Measurements from ENCODE around the gene MATCAP1.

Gene MATCAP1

GRCh38 chr16:67191995-67192681 lies 8.4 kb upstream of the MATCAP1 start, which contains the start of gene E2F4:
Gene E2F4, plus strand, starts transcription at chr16:67192155. Its CDS starts 73 bp downstream, at chr16:67192228.
- H3K4me3 ChIP-seq (ENCODE audit: low read depth, low read length): peak within 1 kb of the TSS; percentile 100

- no peak overlapping the region for H3K4me3 ChIP-seq (ENCODE audit: low read depth, low read length)
Measured at GRCh38 chr16:67191411-67191994, 7.7 kb upstream of the MATCAP1 start.

GRCh38 chr16:67190448-67191399 lies 7.0 kb upstream of the MATCAP1 start:
- no peak overlapping the region for H3K4me3 ChIP-seq (ENCODE audit: low read depth, low read length)

GRCh38 chr16:67190041-67190440 lies 6.3 kb upstream of the MATCAP1 start, which contains the start of gene EXOC3L1:
Gene EXOC3L1, minus strand, starts transcription at chr16:67190136. Its CDS starts 460 bp downstream, at chr16:67189676.
- no peak within 1 kb of the TSS for H3K4me3 ChIP-seq (ENCODE audit: low read depth, low read length)

GRCh38 chr16:67188798-67189197 lies 5.0 kb upstream of the MATCAP1 start:
- H3K4me3 ChIP-seq (ENCODE audit: low read depth, low read length): no peak overlapping the region

- no peak overlapping the region for H3K4me3 ChIP-seq (ENCODE audit: low read depth, low read length)
Measured at GRCh38 chr16:67188323-67188722, 4.6 kb upstream of the MATCAP1 start.

- no peak overlapping the region for H3K4me3 ChIP-seq (ENCODE audit: low read depth, low read length)
Measured at GRCh38 chr16:67187175-67187890, 3.6 kb upstream of the MATCAP1 start.

- no peak overlapping the region for H3K4me3 ChIP-seq (ENCODE audit: low read depth, low read length)
Measured at GRCh38 chr16:67186550-67186950, 2.8 kb upstream of the MATCAP1 start.

GRCh38 chr16:67185651-67186134 lies 1.9 kb upstream of the MATCAP1 start:
- no peak overlapping the region for H3K4me3 ChIP-seq (ENCODE audit: low read depth, low read length)

- peak overlapping the region; percentile 95 for H3K4me3 ChIP-seq (ENCODE audit: low read depth, low read length)
Measured at GRCh38 chr16:67184995-67185650, 1.4 kb upstream of the MATCAP1 start.

GRCh38 chr16:67184453-67184994 lies 761 bp upstream of the MATCAP1 start:
- H3K4me3 ChIP-seq (ENCODE audit: low read depth, low read length): peak overlapping the region; percentile 95

GRCh38 chr16:67183284-67183626 lies 508 bp downstream of the MATCAP1 start:
- peak overlapping the region; percentile 95 for H3K4me3 ChIP-seq (ENCODE audit: low read depth, low read length)

GRCh38 chr16:67182288-67182687 lies 1.5 kb downstream of the MATCAP1 start:
- H3K4me3 ChIP-seq (ENCODE audit: low read depth, low read length): no peak overlapping the region

- no peak overlapping the region for H3K4me3 ChIP-seq (ENCODE audit: low read depth, low read length)
Measured at GRCh38 chr16:67181346-67181745, 2.4 kb downstream of the MATCAP1 start.

GRCh38 chr16:67180166-67180565 lies 3.6 kb downstream of the MATCAP1 start:
- no peak overlapping the region for H3K4me3 ChIP-seq (ENCODE audit: low read depth, low read length)

- no peak overlapping the region for H3K4me3 ChIP-seq (ENCODE audit: low read depth, low read length)
Measured at GRCh38 chr16:67179421-67180080, 4.2 kb downstream of the MATCAP1 start.

GRCh38 chr16:67177743-67178699 lies 5.7 kb downstream of the MATCAP1 start:
- peak overlapping the region; percentile 63 for H3K4me3 ChIP-seq (ENCODE audit: low read depth, low read length)

- H3K4me3 ChIP-seq (ENCODE audit: low read depth, low read length): no peak overlapping the region
Measured at GRCh38 chr16:67176662-67177061, 7.1 kb downstream of the MATCAP1 start.

All from iPS-11a (cell line).